ENCODE data around the gene DOCK4.
A peak's percentile ranks its signal among the peaks of the same experiment; 100 is the strongest.

The DOCK4 gene

GRCh38 chr7:111746950-111747349, 459.2 kb downstream of the DOCK4 start:
- no peak for TF ChIP-seq CTCF (IDR thresholded peaks at IDR 0.05)
- no peak for DNase-seq
- intact Hi-C loops (cut with DNase I; ENCODE audit: low total_unique reads) = no loop called here

GRCh38 chr7:111744501-111745155, 461.6 kb downstream of the DOCK4 start:
- Histone ChIP-seq H3K36me3 (peaks cover 0 to 3% (median 0%) of the 10 kb centered on the region in 3 donors), H3K4me3 (no peak overlapping the region), H3K4me1 (no peaks in the 10 kb centered on the region), H3K27me3 (no peaks in the 10 kb centered on the region), H3K9me3 (no peaks in the 10 kb centered on the region), H3K27ac (no peak overlapping the region)
- no peak for DNase-seq
- TF ChIP-seq CTCF (IDR thresholded peaks at IDR 0.05) = no peak
- intact Hi-C loops (cut with DNase I; ENCODE audit: low total_unique reads) = no loop called here

More at GRCh38 chr7:111746950-111747349, 459.2 kb downstream of the DOCK4 start:
- no peak overlapping the region for H3K4me3 ChIP-seq
- no peaks in the 10 kb centered on the region for H3K9me3 ChIP-seq
- no peaks in the 10 kb centered on the region for H3K27me3 ChIP-seq
- no peak overlapping the region for H3K27ac ChIP-seq
- H3K4me1 ChIP-seq = no peaks in the 10 kb centered on the region
- peaks cover 0 to 3% (median 0%) of the 10 kb centered on the region in 3 donors for H3K36me3 ChIP-seq

GRCh38 chr7:111743244-111743847, 462.9 kb downstream of the DOCK4 start:
- Histone ChIP-seq H3K9me3 (no peaks in the 10 kb centered on the region), H3K4me1 (no peaks in the 10 kb centered on the region), H3K27me3 (no peaks in the 10 kb centered on the region), H3K4me3 (no peak overlapping the region), H3K36me3 (peaks cover 0 to 5% (median 0%) of the 10 kb centered on the region in 3 donors), H3K27ac (no peak overlapping the region)
- no peak for DNase-seq
- intact Hi-C loops (cut with DNase I; ENCODE audit: low total_unique reads) = no loop called here
- TF ChIP-seq CTCF (IDR thresholded peaks at IDR 0.05) = no peak

- peak in 1 of 2 donors; percentile 49 for DNase-seq
- Histone ChIP-seq H3K27me3 (no peaks in the 10 kb centered on the region), H3K27ac (no peak overlapping the region), H3K9me3 (no peaks in the 10 kb centered on the region), H3K4me1 (no peaks in the 10 kb centered on the region), H3K4me3 (no peak overlapping the region), H3K36me3 (peaks cover 0 to 5% (median 0%) of the 10 kb centered on the region in 3 donors)
- peak; percentile 59 to 64 for TF ChIP-seq CTCF (IDR thresholded peaks at IDR 0.05)
- intact Hi-C loops (cut with DNase I; ENCODE audit: low total_unique reads) = loop anchor here (2.0 kb wide), 1 partner anchor 755 kb away; no protein-coding TSS in a partner anchor
Measured at GRCh38 chr7:111741811-111742240, 464.4 kb downstream of the DOCK4 start.

GRCh38 chr7:111740942-111741341, 465.3 kb downstream of the DOCK4 start:
- no peak for DNase-seq
- intact Hi-C loops (cut with DNase I; ENCODE audit: low total_unique reads) = loop anchor here (2.0 kb wide), 1 partner anchor 756 kb away; no protein-coding TSS in a partner anchor
- no peak overlapping the region for H3K27ac ChIP-seq

More at GRCh38 chr7:111740942-111741341, 465.3 kb downstream of the DOCK4 start:
- Histone ChIP-seq H3K4me3 (no peak overlapping the region), H3K4me1 (no peaks in the 10 kb centered on the region), H3K36me3 (peaks cover 0 to 5% (median 0%) of the 10 kb centered on the region in 3 donors), H3K27me3 (no peaks in the 10 kb centered on the region), H3K9me3 (no peaks in the 10 kb centered on the region)
- TF ChIP-seq CTCF (IDR thresholded peaks at IDR 0.05) = no peak
